ENCODE results near the gene FN3K. TPM values are rescaled to one million over a fixed set of nuclear protein-coding genes. Genes with fewer than 3 reads are reported as not detected.

FN3K gene
- total and polyA plus RNA-seq, 2 of the 4 experiments (the other 2 are of a cell fraction), result 0.90 to 2.9 TPM

DNA sequence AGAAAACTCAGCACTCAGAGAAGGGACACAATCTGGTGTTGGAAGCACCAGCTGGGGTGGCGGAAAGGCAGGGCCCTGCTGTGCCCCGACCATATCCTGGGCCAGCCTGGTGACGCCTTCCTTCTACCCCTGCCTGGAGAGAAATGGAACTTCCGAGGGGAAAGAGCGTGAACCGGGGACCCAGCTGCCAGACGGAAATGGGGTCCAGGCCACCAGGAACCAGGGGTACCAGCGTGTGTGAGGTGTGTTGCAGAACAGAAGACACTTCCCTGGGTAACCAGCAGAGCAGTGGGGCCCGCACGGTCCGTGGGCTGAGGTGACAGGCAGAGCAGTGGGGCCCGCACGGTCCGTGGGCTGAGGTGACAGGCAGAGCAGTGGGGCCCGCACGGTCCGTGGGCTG, 43.7 kb upstream of the FN3K start:
- no TSS peak for BruUV-seq (replicated peaks)
- Histone ChIP-seq H3K9ac (ENCODE audit: low read depth, low read length) (no peak overlapping the region), H3K23ac (ENCODE audit: low read depth, low read length) (no peak overlapping the region), H3K4me2 (ENCODE audit: low read depth, low read length) (no peak overlapping the region), H3K27me3 (ENCODE audit: control insufficient read depth, insufficient read depth, low read length) (no peaks in the 10 kb centered on the region), H2BK15ac (ENCODE audit: low read depth, low read length) (no peak overlapping the region), H2AK5ac (ENCODE audit: low read depth, low read length) (no peak overlapping the region), H2AFZ (replicated peaks; ENCODE audit: low read length, poor library complexity) (no peak overlapping the region), H3K14ac (replicated peaks; ENCODE audit: low read depth, low read length) (no peak overlapping the region), H4K5ac (ENCODE audit: low read depth, low read length) (no peak overlapping the region), H2BK120ac (ENCODE audit: low read depth, low read length) (no peak overlapping the region), H2BK20ac (ENCODE audit: low read depth, low read length) (no peak overlapping the region), H3K27ac (ENCODE audit: insufficient read depth, low read length) (no peak overlapping the region), H2BK5ac (ENCODE audit: low read depth, low read length, poor library complexity, severe bottlenecking) (no peak overlapping the region), H4K91ac (ENCODE audit: insufficient read depth, low read depth, low read length) (no peak overlapping the region), H3K56ac (ENCODE audit: extremely low read depth, insufficient read depth, low read length) (no peak overlapping the region), H4K20me1 (ENCODE audit: insufficient read depth, low read length) (no peaks in the 10 kb centered on the region; the same call in 1 of the 2 replicates), H3K4me1 (ENCODE audit: control insufficient read depth, insufficient read depth, low read length) (no peaks in the 10 kb centered on the region), H4K8ac (ENCODE audit: low read depth in 2 of 2, low read length in 2 of 2) (no peak overlapping the region), H3K9me3 (ENCODE audit: control insufficient read depth, insufficient read depth, low read length) (peaks cover 2% of the 10 kb centered on the region), H2AK9ac (replicated peaks; ENCODE audit: low read depth, low read length, poor library complexity) (no peak overlapping the region), H3K36me3 (ENCODE audit: control insufficient read depth, insufficient read depth, low read length) (no peaks in the 10 kb centered on the region; the same call in 1 of the 2 replicates), H3K9me1 (ENCODE audit: insufficient read depth, low read length) (no peaks in the 10 kb centered on the region), H3K79me1 (ENCODE audit: low read depth in 1 of 2, low read length in 2 of 2) (peaks cover 0 to 7% of the 10 kb centered on the region in 2 experiments; a peak in 2 of 4 replicates), H3K4me3 (ENCODE audit: insufficient read depth, low read depth, low read length) (no peak overlapping the region), H3K4ac (ENCODE audit: low read depth, low read length) (no peak overlapping the region), H3K18ac (ENCODE audit: low read depth, low read length) (no peak overlapping the region)
- in situ Hi-C loops (cut with MboI; ENCODE audit: low sequenced_read_pairs) (no loop called here), intact Hi-C loops (cut with micrococcal nuclease) (no loop called here), dilution Hi-C loops (cut with HindIII; ENCODE audit: low sequenced_read_pairs, unreplicated experiment) (no loop called here)
- WGBS, 2 experiments (ENCODE audit: extremely low coverage in 2 of 2, insufficient read length in 1 of 2), result 100% methylated on average over 6 of the region's 17 CpGs; no CpG with 5 or more reads in 1 of the 2 experiments
- ATAC-seq (ENCODE audit: low read depth) (no peak), DNase-seq (no peak)
- ChIA-PET POLR2A (ENCODE audit: unreplicated experiment) (no interaction called here), CTCF (no interaction called here)
- no peak for TF ChIP-seq RCOR1 (IDR thresholded peaks at IDR 0.05; ENCODE audit: insufficient replicate concordance, low read length)
- TF ChIP-seq, protein P1, sequence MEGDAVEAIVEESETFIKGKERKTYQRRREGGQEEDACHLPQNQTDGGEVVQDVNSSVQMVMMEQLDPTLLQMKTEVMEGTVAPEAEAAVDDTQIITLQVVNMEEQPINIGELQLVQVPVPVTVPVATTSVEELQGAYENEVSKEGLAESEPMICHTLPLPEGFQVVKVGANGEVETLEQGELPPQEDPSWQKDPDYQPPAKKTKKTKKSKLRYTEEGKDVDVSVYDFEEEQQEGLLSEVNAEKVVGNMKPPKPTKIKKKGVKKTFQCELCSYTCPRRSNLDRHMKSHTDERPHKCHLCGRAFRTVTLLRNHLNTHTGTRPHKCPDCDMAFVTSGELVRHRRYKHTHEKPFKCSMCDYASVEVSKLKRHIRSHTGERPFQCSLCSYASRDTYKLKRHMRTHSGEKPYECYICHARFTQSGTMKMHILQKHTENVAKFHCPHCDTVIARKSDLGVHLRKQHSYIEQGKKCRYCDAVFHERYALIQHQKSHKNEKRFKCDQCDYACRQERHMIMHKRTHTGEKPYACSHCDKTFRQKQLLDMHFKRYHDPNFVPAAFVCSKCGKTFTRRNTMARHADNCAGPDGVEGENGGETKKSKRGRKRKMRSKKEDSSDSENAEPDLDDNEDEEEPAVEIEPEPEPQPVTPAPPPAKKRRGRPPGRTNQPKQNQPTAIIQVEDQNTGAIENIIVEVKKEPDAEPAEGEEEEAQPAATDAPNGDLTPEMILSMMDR (conservative IDR thresholded peaks at IDR 0.05; ENCODE audit: low read depth, low read length), result no peak
- no peak for TF ChIP-seq RFX5 (IDR thresholded peaks at IDR 0.05; ENCODE audit: low read depth, low read length)
- no peak for TF ChIP-seq RAD21 (IDR thresholded peaks at IDR 0.05; ENCODE audit: low read length)
- TF ChIP-seq NFE2L2 (IDR thresholded peaks at IDR 0.05; ENCODE audit: low read depth, low read length), result no peak
- TF ChIP-seq CHD1 (IDR thresholded peaks at IDR 0.05; ENCODE audit: low read depth, low read length), result no peak
- no peak for TF ChIP-seq SMC3 (IDR thresholded peaks at IDR 0.05; ENCODE audit: low read depth, low read length)
- no peak for TF ChIP-seq BHLHE40 (IDR thresholded peaks at IDR 0.05; ENCODE audit: low read depth, low read length)
- no peak for TF ChIP-seq MAFK (IDR thresholded peaks at IDR 0.05; ENCODE audit: low read depth, low read length)
- TF ChIP-seq MAZ (IDR thresholded peaks at IDR 0.05; ENCODE audit: borderline replicate concordance, low read depth, low read length), result no peak
- no peak for TF ChIP-seq CEBPB (IDR thresholded peaks at IDR 0.05; ENCODE audit: low read depth, low read length)
- no peak for TF ChIP-seq POLR2A (IDR thresholded peaks at IDR 0.05; ENCODE audit: low read depth, low read length)
- no peak for TF ChIP-seq MXI1 (IDR thresholded peaks at IDR 0.05; ENCODE audit: borderline replicate concordance, low read depth, low read length)
- TF ChIP-seq USF2 (IDR thresholded peaks at IDR 0.05; ENCODE audit: low read depth, low read length), result no peak
- no peak for TF ChIP-seq FOS (IDR thresholded peaks at IDR 0.05; ENCODE audit: low read depth, low read length)
